Activated T-helper 1 cell treated with anti-CD3 and anti-CD28 coated beads, Interleukin-2, amount 50 U/mL, for 16 hours (primary cell): ENCODE data around the gene CAP2.
"Not testable (repeated sequence)": the region's sequence is repeated elsewhere in the genome, so short reads cannot be mapped to it uniquely, and the experiment has no call there.

Source experiments
- DNase-seq, 2 donors: peaks; one replicate each; pipeline ENCODE4 v3.0.0-alpha.2; 2020; ENCODE audit warnings: low read depth in 1 of 2, low spot score in 1 of 2

CAP2 gene

DNA sequence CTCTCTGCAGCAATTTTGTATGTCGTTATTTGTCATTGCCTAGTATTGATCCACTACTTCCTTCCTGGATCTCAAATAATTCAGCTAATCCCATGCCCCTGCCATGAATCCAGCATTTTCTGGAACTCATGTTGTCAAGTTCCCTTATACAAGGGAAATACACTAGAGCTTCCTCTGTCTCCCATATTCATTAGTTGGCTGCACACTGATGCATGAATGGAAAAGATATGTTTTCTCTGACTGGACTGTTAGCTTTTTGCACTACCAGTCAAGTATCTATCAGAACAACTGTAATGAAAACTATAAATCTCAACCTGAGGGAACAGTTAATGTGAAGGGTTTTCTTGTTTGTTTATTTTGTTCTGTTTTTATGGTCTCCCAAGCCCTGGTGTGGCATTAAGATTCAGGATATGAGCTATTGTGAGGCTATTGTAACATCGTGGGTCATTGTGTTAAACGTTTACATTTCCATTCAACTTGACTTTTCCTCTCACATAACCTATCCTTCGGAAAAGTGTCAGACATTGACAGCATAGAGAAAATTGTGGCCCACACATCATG is 104.2 kb downstream of the CAP2 start:
- no peak for DNase-seq

DNA sequence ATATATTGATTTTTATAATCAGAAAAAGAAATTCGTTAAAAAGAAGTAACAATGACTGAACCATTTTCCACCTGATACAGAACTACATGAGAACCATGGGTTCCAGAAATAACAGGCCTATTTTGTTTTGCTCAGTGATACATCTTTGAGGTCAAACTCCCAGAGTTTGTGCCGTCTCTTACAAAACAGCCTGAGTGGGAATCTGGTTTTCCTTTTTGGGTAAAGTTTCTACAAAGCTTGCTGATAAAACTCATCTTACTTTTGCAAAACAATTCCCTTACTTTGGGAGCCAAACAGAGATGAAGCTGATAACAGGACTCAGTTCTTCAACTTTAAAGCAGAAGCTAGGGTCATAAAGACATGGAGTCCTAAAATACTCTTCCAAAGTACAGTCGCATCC is 108.0 kb downstream of the CAP2 start:
- no peak for DNase-seq

DNA sequence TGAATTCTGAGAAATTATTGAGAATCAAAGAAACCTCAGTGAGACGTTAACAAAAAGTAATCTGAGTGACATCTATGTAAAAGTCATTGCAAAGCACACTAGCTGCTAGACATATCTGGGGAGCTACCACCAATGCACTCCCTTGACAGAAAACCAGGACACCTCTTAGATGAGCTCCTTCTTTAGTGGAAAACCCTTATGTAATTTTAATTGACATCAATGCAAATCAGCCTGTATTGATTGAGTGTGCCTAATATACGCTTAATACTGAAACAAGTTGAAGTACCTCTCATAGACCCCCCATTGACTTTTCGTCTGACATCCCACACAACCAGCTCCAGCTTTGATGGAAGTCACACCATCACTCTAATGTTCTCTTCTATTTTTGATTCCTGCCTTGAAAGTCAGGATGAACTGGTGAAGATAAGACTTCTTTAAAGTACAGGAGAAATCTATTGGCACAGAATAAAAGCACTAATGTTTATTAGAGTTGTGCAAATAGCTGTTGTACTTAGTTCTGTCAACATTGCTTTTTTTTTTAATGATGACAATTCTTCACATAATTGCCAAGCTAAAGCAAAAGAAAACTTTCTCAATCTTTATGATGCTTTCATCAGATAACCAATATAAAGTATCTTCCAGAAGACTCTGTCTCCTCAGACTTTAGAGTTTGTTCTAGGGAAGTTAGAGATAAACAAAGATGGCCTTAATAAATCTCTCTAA is 108.7 kb downstream of the CAP2 start:
- no peak for DNase-seq

- DNase-seq, result no peak
Observed at GRCh38 chr6:17503051-17503450, 109.7 kb downstream of the CAP2 start.

GRCh38 chr6:17504005-17504404 is 110.6 kb downstream of the CAP2 start:
- no peak for DNase-seq

DNA sequence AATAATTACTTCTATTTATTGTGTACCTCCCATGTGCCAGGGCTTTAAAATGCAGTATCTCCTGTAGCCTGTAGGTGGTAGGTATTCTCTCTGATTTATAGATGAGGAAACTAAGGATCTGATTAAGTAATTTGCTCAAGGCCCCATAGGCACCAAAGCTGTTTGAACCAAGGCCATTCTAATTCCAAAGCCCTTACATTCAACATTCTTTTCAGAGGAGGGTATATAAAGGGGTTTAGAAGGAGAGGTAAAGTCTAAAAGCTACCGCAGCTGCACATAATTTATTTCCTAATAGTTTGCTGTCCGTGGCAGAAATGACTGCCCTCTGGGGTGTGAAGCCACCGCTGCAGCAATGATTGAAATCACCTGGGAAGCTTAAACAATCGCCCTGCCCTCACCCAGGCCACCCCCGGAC is 111.7 kb downstream of the CAP2 start:
- DNase-seq, result no peak

- no peak for DNase-seq
Observed at GRCh38 chr6:17505767-17506280, 112.4 kb downstream of the CAP2 start.

DNA sequence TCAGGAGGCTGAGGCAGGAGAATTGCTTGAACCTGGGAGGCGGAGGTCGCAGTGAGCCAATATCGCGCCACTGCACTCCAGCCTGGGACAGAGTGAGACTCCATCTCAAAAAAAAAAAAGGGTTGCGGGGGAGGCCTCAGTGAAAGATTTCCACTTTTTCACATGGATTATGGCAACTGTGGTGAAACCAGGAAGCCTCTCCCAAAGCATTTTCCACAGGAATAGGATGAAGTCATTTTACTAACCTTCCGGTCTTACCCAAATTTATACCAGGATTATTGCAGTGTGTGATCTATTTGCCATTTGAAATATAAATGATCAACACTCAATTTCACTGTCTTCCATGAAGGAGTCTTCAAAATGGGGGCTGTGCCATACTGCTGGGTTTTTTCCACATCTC is 113.1 kb downstream of the CAP2 start:
- DNase-seq, result no peak

GRCh38 chr6:17506962-17507361 is 113.6 kb downstream of the CAP2 start:
- no peak for DNase-seq

GRCh38 chr6:17511084-17511483 is 117.7 kb downstream of the CAP2 start:
- no peak for DNase-seq

DNA sequence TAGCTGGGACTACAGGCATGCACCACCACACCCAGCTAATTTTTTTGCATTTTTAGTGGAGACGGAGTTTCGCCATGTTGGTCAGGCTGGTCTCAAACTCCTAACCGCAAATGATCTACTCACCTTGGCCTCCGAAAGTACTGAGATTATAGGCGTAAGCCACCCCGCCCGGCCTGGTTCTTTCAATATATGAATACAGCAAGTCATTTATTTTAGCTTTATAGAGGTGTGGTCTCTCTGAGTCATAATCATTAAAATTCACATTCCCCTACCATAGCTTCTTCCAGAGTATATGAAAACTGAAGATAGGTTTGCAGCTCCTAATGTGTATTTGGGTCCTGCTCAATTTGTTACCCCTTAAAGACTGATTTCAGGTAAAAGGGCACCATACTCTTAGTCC is 118.2 kb downstream of the CAP2 start:
- no peak for DNase-seq

DNA sequence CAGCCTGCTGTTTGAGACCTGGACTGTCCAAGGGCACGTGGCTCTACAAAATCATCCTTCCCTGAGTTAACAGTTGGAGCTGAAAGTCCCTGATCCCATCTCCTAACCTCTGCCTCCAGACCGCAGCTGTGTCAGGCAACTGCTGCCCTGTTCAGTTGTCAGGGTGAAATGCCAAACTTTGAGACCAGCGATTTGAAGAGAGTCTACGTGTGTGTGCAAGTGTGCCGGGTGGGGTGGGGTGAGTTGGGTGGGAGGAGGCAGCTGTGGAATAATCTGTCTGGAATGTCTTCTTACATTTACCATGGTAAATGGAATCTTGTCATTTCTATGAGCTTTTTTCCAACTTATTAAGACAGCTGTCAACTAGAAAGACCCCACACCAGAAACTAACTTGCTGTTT is 125.7 kb downstream of the CAP2 start:
- no peak for DNase-seq

- no peak for DNase-seq
Observed at GRCh38 chr6:17525637-17526036, 132.2 kb downstream of the CAP2 start.

GRCh38 chr6:17527076-17527475 is 133.7 kb downstream of the CAP2 start:
- DNase-seq, result no peak

GRCh38 chr6:17530321-17530835 is 137.0 kb downstream of the CAP2 start:
- DNase-seq, result no peak

- no peak for DNase-seq
Observed at GRCh38 chr6:17536586-17536985, 143.2 kb downstream of the CAP2 start.

DNA sequence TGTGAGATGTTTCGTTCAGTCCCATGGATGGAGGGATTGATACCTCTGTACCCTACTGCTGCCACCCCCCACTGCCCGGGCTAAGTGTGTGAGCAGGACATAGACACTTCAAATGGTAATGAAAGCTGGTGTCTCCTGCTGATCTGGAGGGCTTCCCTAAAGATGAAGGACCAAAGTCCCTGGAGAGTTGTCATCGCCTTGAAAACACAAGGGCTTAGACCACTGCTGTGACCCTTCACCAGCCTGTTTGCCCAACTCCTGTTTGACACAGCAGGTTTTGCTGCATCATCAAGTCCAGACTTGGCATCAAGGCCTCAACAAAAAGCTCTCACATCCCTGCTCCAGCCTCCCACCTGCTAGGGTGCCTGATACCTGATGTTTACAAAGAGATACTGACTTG is 148.8 kb downstream of the CAP2 start:
- no peak for DNase-seq

DNA sequence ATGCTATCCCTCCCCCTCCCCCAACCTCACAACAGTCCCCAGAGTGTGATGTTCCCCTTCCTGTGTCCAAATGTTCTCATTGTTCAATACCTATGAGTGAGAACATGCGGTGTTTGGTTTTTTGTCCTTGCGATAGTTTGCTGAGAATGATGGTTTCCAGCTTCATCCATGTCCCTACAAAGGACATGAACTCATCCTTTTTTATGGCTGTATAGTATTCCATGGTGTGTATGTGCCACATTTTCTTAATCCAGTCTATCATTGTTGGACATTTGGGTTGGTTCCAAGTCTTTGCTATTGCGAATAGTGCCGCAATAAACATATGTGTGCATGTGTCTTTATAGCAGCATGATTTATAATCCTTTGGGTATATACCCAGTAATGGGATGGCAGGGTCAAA is 152.3 kb downstream of the CAP2 start:
- not testable (repeated sequence) for DNase-seq

- DNase-seq, result no peak
Observed at GRCh38 chr6:17551383-17551958, 158.1 kb downstream of the CAP2 start.

DNA sequence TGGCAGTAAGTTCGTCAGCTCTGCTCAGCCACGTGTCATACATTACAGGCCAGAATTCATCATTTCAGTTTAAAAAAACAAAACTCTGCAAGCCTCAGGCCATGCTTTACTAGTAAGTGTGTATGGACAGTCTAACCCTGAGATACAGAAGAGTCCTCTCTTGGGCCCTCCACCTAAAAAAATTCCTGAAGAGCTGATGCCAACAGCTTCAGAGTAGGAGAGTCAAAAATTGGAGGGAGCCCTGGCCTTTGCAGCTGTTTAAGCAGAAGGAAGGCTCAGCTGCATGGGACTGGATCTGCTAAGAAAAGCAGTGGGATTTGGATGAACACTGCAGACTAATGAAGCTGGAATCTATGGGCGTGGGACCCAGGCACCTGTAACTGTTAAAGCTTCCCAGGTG is 159.5 kb downstream of the CAP2 start:
- DNase-seq, result no peak

DNA sequence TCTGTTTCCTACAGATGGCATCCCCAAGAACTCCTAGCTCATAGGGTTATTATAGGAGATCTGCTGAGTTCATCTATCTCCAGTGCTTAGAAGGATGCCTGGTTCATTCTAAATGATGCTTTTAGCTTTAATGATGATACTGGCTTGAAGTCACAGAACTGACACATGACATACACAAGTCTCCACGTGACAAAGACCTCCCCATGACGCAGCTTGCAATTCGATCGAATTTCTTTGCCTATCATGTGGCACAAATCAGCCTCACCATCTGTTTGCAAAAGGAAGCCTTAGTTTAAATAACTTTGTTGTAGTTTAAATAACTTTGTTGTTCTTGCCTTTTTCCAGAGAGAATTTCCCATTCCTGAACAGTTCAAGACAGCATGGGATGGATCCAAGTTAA is 162.6 kb downstream of the CAP2 start:
- no peak for DNase-seq

DNA sequence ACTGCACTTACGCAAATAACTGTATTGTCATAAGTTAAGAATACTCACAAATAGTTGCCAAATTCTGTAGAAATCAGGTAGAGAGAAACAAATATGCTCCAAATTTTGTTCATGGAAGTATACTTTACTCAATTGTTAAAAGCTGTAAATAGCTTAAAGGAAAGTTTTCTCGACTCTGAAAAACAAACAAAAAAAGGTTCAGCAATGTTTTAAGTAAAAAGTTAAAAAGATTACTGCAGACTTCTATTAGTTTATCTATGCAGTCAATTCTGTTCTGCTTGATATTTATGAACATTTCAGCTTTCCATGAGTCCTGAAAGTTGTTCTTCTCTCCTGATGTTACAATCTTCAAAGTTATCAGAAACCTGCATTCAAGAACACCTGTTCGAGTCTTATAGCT is 169.2 kb downstream of the CAP2 start:
- no peak for DNase-seq
